Measurements from ENCODE around the gene DDIAS.

GRCh38 chr11:82981852-82982251 lies 80.3 kb downstream of the DDIAS start:
- TF ChIP-seq CTCF (IDR thresholded peaks at IDR 0.05), result no peak
- no peak for TF ChIP-seq POLR2A (IDR thresholded peaks at IDR 0.05)

All from Peyer's patch (tissue), 4 donors.